Measurements from ENCODE around the gene PBXIP1.

DNA sequence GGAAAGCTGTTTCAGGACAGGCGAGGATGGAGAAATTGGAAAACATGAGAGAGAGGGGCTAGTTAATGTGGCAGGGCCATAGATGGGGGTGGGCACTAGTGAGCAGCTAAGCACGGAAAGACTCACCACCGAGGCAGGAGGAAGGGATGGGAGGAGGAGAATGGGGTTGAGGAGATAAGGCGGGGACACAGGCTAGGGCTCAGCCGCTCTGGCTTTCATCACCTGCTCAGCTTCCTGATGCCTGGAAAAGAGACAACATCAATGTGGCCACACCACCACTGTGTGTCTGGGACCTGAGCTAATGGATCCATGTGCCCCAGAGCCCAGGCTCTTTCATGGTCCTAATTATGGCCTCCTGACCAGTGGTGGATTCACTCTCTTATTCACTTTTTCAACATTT, 47.0 kb downstream of the PBXIP1 start:
- TF ChIP-seq, protein P1, sequence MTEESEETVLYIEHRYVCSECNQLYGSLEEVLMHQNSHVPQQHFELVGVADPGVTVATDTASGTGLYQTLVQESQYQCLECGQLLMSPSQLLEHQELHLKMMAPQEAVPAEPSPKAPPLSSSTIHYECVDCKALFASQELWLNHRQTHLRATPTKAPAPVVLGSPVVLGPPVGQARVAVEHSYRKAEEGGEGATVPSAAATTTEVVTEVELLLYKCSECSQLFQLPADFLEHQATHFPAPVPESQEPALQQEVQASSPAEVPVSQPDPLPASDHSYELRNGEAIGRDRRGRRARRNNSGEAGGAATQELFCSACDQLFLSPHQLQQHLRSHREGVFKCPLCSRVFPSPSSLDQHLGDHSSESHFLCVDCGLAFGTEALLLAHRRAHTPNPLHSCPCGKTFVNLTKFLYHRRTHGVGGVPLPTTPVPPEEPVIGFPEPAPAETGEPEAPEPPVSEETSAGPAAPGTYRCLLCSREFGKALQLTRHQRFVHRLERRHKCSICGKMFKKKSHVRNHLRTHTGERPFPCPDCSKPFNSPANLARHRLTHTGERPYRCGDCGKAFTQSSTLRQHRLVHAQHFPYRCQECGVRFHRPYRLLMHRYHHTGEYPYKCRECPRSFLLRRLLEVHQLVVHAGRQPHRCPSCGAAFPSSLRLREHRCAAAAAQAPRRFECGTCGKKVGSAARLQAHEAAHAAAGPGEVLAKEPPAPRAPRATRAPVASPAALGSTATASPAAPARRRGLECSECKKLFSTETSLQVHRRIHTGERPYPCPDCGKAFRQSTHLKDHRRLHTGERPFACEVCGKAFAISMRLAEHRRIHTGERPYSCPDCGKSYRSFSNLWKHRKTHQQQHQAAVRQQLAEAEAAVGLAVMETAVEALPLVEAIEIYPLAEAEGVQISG (CRISPR knock-in tag; IDR thresholded peaks at IDR 0.05), result no peak
- TF ChIP-seq, protein P2, sequence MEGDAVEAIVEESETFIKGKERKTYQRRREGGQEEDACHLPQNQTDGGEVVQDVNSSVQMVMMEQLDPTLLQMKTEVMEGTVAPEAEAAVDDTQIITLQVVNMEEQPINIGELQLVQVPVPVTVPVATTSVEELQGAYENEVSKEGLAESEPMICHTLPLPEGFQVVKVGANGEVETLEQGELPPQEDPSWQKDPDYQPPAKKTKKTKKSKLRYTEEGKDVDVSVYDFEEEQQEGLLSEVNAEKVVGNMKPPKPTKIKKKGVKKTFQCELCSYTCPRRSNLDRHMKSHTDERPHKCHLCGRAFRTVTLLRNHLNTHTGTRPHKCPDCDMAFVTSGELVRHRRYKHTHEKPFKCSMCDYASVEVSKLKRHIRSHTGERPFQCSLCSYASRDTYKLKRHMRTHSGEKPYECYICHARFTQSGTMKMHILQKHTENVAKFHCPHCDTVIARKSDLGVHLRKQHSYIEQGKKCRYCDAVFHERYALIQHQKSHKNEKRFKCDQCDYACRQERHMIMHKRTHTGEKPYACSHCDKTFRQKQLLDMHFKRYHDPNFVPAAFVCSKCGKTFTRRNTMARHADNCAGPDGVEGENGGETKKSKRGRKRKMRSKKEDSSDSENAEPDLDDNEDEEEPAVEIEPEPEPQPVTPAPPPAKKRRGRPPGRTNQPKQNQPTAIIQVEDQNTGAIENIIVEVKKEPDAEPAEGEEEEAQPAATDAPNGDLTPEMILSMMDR (CRISPR knock-in tag; IDR thresholded peaks at IDR 0.05), result no peak
- no peak for TF ChIP-seq SETDB1 (CRISPR knock-in tag; IDR thresholded peaks at IDR 0.05; ENCODE audit: borderline replicate concordance)
- no peak for TF ChIP-seq KDM6A (CRISPR knock-in tag; IDR thresholded peaks at IDR 0.05; ENCODE audit: low read depth)
- TF ChIP-seq, protein P3, sequence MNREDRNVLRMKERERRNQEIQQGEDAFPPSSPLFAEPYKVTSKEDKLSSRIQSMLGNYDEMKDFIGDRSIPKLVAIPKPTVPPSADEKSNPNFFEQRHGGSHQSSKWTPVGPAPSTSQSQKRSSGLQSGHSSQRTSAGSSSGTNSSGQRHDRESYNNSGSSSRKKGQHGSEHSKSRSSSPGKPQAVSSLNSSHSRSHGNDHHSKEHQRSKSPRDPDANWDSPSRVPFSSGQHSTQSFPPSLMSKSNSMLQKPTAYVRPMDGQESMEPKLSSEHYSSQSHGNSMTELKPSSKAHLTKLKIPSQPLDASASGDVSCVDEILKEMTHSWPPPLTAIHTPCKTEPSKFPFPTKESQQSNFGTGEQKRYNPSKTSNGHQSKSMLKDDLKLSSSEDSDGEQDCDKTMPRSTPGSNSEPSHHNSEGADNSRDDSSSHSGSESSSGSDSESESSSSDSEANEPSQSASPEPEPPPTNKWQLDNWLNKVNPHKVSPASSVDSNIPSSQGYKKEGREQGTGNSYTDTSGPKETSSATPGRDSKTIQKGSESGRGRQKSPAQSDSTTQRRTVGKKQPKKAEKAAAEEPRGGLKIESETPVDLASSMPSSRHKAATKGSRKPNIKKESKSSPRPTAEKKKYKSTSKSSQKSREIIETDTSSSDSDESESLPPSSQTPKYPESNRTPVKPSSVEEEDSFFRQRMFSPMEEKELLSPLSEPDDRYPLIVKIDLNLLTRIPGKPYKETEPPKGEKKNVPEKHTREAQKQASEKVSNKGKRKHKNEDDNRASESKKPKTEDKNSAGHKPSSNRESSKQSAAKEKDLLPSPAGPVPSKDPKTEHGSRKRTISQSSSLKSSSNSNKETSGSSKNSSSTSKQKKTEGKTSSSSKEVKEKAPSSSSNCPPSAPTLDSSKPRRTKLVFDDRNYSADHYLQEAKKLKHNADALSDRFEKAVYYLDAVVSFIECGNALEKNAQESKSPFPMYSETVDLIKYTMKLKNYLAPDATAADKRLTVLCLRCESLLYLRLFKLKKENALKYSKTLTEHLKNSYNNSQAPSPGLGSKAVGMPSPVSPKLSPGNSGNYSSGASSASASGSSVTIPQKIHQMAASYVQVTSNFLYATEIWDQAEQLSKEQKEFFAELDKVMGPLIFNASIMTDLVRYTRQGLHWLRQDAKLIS (CRISPR knock-in tag; IDR thresholded peaks at IDR 0.05), result no peak
